ENCODE measurements around the gene LNP1. TPM values are rescaled to one million over a fixed set of nuclear protein-coding genes. Genes with fewer than 3 reads are reported as not detected.
A peak's percentile ranks its signal among the peaks of the same experiment; 100 is the strongest.

Gene LNP1
- total and polyA plus RNA-seq, 9 of the 15 experiments (the other 6 are each of a cell fraction or from before 2014, with no cell fraction given), result 1.9 to 5.2 (median 4.5) TPM

DNA sequence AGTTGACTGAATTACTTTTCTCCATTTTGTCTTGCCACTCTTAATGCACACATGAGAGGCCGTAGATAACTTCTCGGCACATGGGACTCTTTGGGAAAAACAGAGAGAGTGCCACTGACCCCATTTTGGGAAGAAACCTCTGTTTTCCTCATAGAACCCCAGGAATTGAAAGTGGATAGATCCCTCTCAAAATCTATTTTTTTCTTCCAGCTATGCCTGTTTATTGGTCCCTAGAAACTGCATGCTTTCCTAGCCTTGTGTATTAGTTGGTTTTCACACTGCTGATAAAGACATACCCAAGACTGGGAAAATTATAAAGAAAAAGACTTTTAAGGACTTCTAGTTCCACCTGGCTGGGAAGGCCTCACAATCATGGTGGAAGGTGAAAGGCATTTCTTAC, 67.3 kb downstream of the LNP1 start:
- CTCF ChIA-PET (ENCODE audit: low intra/inter-chr PET ratio), result no interaction called here
- no peak for TF ChIP-seq YBX1 (IDR thresholded peaks at IDR 0.05)
- TF ChIP-seq ZFP36 (IDR thresholded peaks at IDR 0.05; ENCODE audit: low read depth, low read length, partially characterized antibody), result peak; percentile 59
- no peak for TF ChIP-seq C11orf30 (IDR thresholded peaks at IDR 0.05; ENCODE audit: low read depth)
- intact Hi-C loops (cut with micrococcal nuclease), result loop anchor here (10.0 kb wide), 1 partner anchor 246 kb away; no protein-coding TSS in a partner anchor

DNA sequence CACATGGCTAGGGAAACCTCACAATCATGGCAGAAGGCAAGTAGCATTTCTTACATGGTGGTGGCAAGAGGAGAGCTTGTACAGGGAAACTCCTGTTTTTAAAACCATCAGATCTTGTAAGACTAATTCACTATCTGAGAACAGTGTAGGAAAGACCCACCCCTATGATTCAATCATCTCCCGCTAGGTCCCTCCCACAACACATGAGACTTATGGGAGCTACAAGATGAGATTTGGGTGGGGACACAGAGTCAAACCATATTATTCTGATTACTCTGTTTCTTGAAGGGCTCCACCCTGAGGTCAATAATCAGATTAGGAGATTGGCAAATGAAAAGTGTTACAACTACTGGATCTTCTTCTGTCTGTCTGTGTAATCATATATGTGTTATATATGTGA, 69.6 kb downstream of the LNP1 start:
- BruUV-seq (replicated peaks), result no TSS peak
- DNase-seq (ENCODE audit: extremely low read depth in 1 of 4, low spot score in 3 of 4), result no peak
- in situ Hi-C loops (cut with MboI) (no loop called here), intact Hi-C loops (cut with micrococcal nuclease) (no loop called here)
- Histone ChIP-seq H3K79me2 (ENCODE audit: control insufficient read depth, insufficient read depth, low read length) (no peaks in the 10 kb centered on the region), H3K9me1 (ENCODE audit: control insufficient read depth, insufficient read depth, low read length) (no peaks in the 10 kb centered on the region), H3K27ac (ENCODE audit: extremely low read depth, low read depth, low read length) (no peak overlapping the region), H3K9me3 (replicated peaks; ENCODE audit: control insufficient read depth, insufficient read depth, low read depth, low read length) (no peaks in the 10 kb centered on the region), H3K4me1 (replicated peaks in 1 of 2; ENCODE audit: control insufficient read depth in 2 of 2, insufficient read depth in 2 of 2, low read length in 2 of 2) (no peaks in the 10 kb centered on the region), H4K20me1 (replicated peaks; ENCODE audit: control insufficient read depth, insufficient read depth, low read length) (no peaks in the 10 kb centered on the region), H3K9ac (ENCODE audit: insufficient read depth in 1 of 2, low read depth in 2 of 2, low read length in 2 of 2) (no peak overlapping the region), H3K36me3 (ENCODE audit: control insufficient read depth, insufficient read depth, low read length) (no peaks in the 10 kb centered on the region), H3K4me2 (ENCODE audit: insufficient read depth, low read length) (no peak overlapping the region), H3K4me3 (no peak overlapping the region), H2AFZ (ENCODE audit: low read depth, low read length) (no peak overlapping the region), H3K27me3 (ENCODE audit: control insufficient read depth in 2 of 2, insufficient read depth in 2 of 2, low read length in 2 of 2) (no peaks in the 10 kb centered on the region)
- POLR2A ChIA-PET, result no interaction called here
- no peak for ATAC-seq
- FAIRE-seq, result no peak
- WGBS (ENCODE audit: insufficient coverage, low coverage, missing lambda C conversion rate), result 31% methylated on average over 1 of the region's 1 CpG
- CTCF ChIA-PET (ENCODE audit: low intra/inter-chr PET ratio), result no interaction called here
- TF ChIP-seq, protein P1, sequence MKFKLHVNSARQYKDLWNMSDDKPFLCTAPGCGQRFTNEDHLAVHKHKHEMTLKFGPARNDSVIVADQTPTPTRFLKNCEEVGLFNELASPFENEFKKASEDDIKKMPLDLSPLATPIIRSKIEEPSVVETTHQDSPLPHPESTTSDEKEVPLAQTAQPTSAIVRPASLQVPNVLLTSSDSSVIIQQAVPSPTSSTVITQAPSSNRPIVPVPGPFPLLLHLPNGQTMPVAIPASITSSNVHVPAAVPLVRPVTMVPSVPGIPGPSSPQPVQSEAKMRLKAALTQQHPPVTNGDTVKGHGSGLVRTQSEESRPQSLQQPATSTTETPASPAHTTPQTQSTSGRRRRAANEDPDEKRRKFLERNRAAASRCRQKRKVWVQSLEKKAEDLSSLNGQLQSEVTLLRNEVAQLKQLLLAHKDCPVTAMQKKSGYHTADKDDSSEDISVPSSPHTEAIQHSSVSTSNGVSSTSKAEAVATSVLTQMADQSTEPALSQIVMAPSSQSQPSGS (CRISPR knock-in tag; IDR thresholded peaks at IDR 0.05), result no peak
- TF ChIP-seq TAF15 (IDR thresholded peaks at IDR 0.05; ENCODE audit: low read depth, low read length) (no peak), XRCC4 (IDR thresholded peaks at IDR 0.05; ENCODE audit: extremely low read depth, insufficient read depth, insufficient read length) (no peak), TCF3 (CRISPR knock-in tag; IDR thresholded peaks at IDR 0.05) (no peak), PHF8 (IDR thresholded peaks at IDR 0.05; ENCODE audit: borderline replicate concordance, low read length) (no peak), MCM5 (IDR thresholded peaks at IDR 0.05; ENCODE audit: low read depth) (no peak), SRSF9 (IDR thresholded peaks at IDR 0.05; ENCODE audit: borderline replicate concordance, low read depth, low read length) (no peak), MECOM (CRISPR knock-in tag; IDR thresholded peaks at IDR 0.05) (no peak), PURB (CRISPR knock-in tag; IDR thresholded peaks at IDR 0.05; ENCODE audit: low read depth) (no peak), MEF2D (tag; conservative IDR thresholded peaks at IDR 0.05; ENCODE audit: low read depth) (no peak), ZNF408 (CRISPR knock-in tag; IDR thresholded peaks at IDR 0.05; ENCODE audit: low read depth) (no peak), RFX7 (CRISPR knock-in tag; IDR thresholded peaks at IDR 0.05) (no peak)
- TF ChIP-seq, protein P2, sequence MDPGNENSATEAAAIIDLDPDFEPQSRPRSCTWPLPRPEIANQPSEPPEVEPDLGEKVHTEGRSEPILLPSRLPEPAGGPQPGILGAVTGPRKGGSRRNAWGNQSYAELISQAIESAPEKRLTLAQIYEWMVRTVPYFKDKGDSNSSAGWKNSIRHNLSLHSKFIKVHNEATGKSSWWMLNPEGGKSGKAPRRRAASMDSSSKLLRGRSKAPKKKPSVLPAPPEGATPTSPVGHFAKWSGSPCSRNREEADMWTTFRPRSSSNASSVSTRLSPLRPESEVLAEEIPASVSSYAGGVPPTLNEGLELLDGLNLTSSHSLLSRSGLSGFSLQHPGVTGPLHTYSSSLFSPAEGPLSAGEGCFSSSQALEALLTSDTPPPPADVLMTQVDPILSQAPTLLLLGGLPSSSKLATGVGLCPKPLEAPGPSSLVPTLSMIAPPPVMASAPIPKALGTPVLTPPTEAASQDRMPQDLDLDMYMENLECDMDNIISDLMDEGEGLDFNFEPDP (CRISPR knock-in tag; IDR thresholded peaks at IDR 0.05), result no peak

More for the DNA sequence above, 67.3 kb downstream of the LNP1 start:
- ATAC-seq, result no peak
- Histone ChIP-seq H3K9me3 (replicated peaks; ENCODE audit: control insufficient read depth, insufficient read depth, low read depth, low read length) (no peaks in the 10 kb centered on the region), H2AFZ (ENCODE audit: low read depth, low read length) (no peak overlapping the region), H3K9ac (ENCODE audit: insufficient read depth in 1 of 2, low read depth in 2 of 2, low read length in 2 of 2) (no peak overlapping the region), H3K4me2 (ENCODE audit: insufficient read depth, low read length) (no peak overlapping the region), H3K36me3 (ENCODE audit: control insufficient read depth, insufficient read depth, low read length) (no peaks in the 10 kb centered on the region), H3K27ac (ENCODE audit: extremely low read depth, low read depth, low read length) (no peak overlapping the region), H3K79me2 (ENCODE audit: control insufficient read depth, insufficient read depth, low read length) (no peaks in the 10 kb centered on the region), H3K9me1 (ENCODE audit: control insufficient read depth, insufficient read depth, low read length) (no peaks in the 10 kb centered on the region), H3K4me3 (no peak overlapping the region), H3K4me1 (replicated peaks in 1 of 2; ENCODE audit: control insufficient read depth in 2 of 2, insufficient read depth in 2 of 2, low read length in 2 of 2) (no peaks in the 10 kb centered on the region), H3K27me3 (ENCODE audit: control insufficient read depth in 2 of 2, insufficient read depth in 2 of 2, low read length in 2 of 2) (no peaks in the 10 kb centered on the region), H4K20me1 (replicated peaks; ENCODE audit: control insufficient read depth, insufficient read depth, low read length) (no peaks in the 10 kb centered on the region)
- in situ Hi-C loops (cut with MboI), result no loop called here
- no TSS peak for BruUV-seq (replicated peaks)
- DNase-seq (ENCODE audit: extremely low read depth in 1 of 4, low spot score in 3 of 4), result no peak
- no peak for FAIRE-seq
- WGBS (ENCODE audit: insufficient coverage, low coverage, missing lambda C conversion rate), result 39% methylated on average over 2 of the region's 2 CpGs
- POLR2A ChIA-PET, result no interaction called here

Data from K562 (cell line).